ENCODE data around the gene MYO1H.

Gene MYO1H

GRCh38 chr12:109495012-109495411 lies 147.3 kb downstream of the MYO1H start:
- no peak for DNase-seq

- no peak for DNase-seq
Observed at GRCh38 chr12:109496306-109496705, 148.6 kb downstream of the MYO1H start.

- DNase-seq: no peak
Observed at GRCh38 chr12:109497675-109498074, 150.0 kb downstream of the MYO1H start.
